ENCODE data around the gene FIG4.
A peak's percentile ranks its signal among the peaks of the same experiment; 100 is the strongest.
"Not testable (repeated sequence)": the region's sequence is repeated elsewhere in the genome, so short reads cannot be mapped to it uniquely, and the experiment has no call there.

The FIG4 gene

DNA sequence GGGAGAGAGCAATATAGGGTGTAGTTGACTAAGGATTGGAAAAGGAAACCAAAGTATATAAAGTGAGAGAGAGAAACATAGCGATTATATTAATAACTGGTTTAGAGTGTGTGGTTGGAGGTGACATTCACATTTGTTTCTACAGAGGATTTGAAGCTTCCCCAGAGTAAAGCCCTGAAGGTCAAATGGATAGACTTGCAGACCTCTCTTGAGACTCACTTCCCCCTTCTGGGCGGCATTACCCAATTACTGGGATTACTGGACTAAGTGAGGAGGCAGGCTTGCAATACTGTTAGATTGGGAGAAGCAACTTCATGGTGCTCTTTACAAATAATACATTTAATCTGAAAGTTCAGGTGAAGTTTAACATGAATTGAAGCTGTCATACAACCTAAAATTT lies 10.7 kb downstream of the FIG4 start:
- DNase-seq (ENCODE audit: insufficient read length, low spot score) (no peak), FAIRE-seq (no peak)

- DNase-seq (ENCODE audit: insufficient read length, low spot score) (no peak), FAIRE-seq (no peak)
Measured at GRCh38 chr6:109702791-109703190, 11.7 kb downstream of the FIG4 start.

DNA sequence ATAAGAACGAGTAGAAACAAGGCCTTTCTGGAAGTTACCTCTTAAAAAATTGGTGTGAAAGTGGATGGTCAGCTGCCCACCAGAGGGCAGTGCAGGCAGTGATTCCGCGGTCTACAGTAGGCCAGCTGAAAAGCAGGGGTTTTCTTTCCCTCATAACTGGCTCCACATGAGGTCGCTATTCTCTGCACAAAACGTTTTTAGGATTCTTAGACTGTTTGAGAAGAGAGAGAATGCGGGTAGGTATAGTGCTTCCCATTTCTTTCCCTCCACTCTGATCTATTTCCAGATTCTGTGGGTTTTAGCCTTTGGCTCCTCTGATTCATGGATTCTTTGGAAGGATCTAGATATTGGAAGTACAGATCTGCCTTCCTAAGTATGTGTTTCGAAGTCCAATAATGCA lies 14.2 kb downstream of the FIG4 start:
- DNase-seq (ENCODE audit: insufficient read length, low spot score) (peak; percentile 39), FAIRE-seq (peak; percentile 93)

GRCh38 chr6:109706513-109706912 lies 15.4 kb downstream of the FIG4 start:
- DNase-seq (ENCODE audit: insufficient read length, low spot score) = no peak
- no peak for FAIRE-seq

DNA sequence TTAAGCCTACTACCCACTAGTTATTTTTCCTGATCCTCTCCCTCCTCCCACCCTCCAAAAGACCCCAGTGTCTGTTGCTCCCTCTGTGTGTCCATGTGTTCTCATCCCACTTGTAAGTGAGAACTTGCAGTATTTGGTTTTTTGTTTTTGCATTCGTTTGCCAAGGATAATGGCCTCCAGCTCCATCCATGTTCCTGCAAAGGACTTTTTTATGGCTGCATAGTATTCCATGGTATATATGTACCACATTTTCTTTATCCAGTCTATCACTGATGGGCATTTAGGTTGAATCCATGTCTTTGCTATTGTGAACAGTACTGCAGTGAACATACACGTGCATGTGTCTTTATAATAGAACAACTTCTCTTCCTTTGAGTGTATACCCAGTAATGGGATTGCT lies 17.0 kb downstream of the FIG4 start:
- not testable (repeated sequence) for FAIRE-seq

GRCh38 chr6:109713097-109713496 lies 22.0 kb downstream of the FIG4 start:
- DNase-seq (ENCODE audit: insufficient read length, low spot score) (no peak), FAIRE-seq (no peak)

More for the DNA sequence above, 17.0 kb downstream of the FIG4 start:
- not testable (repeated sequence) for DNase-seq (ENCODE audit: insufficient read length, low spot score)

DNA sequence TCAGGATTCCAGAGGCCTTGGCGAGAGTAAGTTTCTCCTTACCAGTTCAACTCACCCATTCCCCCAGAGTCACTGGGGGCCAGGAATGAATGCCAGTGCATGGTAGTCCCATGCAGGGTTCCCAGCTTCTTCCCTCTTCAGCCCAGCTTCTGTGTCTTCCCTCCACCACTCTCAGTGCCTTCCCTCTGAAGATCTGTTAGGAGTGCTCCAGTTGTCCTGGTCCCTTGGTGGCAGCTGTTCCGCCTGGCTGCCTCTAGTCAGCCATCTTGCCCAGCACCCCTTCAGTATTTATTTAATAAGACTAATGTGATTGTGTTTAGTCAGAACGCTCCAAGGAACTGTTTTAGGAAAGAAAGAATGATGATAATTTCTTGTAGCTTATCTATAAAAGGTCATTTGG lies 23.1 kb downstream of the FIG4 start:
- DNase-seq (ENCODE audit: insufficient read length, low spot score) = no peak
- no peak for FAIRE-seq

GRCh38 chr6:109714611-109715010 lies 23.5 kb downstream of the FIG4 start:
- DNase-seq (ENCODE audit: insufficient read length, low spot score) = no peak
- FAIRE-seq = no peak

GRCh38 chr6:109715616-109716015 lies 24.5 kb downstream of the FIG4 start:
- FAIRE-seq = no peak
- DNase-seq (ENCODE audit: insufficient read length, low spot score) = no peak

GRCh38 chr6:109717971-109718370 lies 26.9 kb downstream of the FIG4 start:
- DNase-seq (ENCODE audit: insufficient read length, low spot score) = no peak
- FAIRE-seq = no peak

- FAIRE-seq = no peak
- no peak for DNase-seq (ENCODE audit: insufficient read length, low spot score)
Measured at GRCh38 chr6:109718991-109719390, 27.9 kb downstream of the FIG4 start.

- FAIRE-seq (no peak), DNase-seq (ENCODE audit: insufficient read length, low spot score) (no peak)
Measured at GRCh38 chr6:109720311-109720710, 29.2 kb downstream of the FIG4 start.

DNA sequence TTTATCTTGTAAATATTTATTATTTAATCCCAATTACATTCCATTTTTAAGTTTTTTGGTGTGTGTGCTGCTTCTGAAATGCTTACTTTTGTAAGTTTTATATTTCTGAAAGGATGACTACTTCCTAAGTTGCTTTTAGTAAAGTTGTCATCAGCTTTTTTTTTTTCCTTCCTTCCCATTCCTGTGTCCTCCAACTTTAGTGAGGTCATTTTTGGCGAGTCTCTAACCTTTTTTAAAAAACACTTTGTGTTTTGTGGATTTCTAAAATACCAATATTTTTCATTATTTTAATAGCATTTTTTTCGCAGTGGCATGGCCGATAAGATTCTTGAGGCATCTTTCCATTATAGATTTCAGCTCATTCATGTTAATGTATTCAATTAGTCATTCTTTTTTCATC lies 30.9 kb downstream of the FIG4 start:
- no peak for FAIRE-seq
- no peak for DNase-seq (ENCODE audit: insufficient read length, low spot score)

DNA sequence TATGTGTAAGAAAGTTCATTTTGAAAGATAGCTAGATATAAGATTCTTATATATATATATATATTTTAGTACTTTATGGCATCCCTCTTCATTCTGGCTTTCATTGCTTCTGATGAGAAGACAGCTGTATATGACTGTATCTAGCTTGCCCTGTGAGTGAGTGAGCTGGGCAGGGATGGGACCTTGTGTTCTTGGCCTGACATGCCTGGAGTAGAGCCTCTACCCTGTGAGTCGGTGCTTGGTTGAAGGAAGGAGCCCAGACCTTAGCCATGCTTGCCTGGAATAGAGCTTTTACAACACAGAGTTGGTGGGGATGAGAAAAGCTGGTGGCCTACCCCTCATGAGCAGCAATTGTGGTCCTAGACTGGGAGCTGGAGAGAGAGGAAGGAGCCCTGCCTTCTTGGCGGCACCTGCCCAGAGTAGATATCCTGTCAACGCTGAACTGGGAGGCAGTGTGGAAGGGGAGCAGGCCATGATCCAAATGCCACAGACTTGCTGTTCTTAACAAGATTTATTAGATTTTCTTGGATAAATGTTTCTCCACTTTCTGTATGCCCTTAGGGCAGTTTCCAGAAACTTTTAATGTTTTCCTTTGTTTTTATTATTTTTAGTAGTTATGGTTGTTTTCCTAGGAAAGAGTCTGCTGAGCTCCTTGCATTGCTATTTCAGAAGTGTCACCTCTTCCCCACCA lies 31.6 kb downstream of the FIG4 start:
- FAIRE-seq = no peak
- no peak for DNase-seq (ENCODE audit: insufficient read length, low spot score)

DNA sequence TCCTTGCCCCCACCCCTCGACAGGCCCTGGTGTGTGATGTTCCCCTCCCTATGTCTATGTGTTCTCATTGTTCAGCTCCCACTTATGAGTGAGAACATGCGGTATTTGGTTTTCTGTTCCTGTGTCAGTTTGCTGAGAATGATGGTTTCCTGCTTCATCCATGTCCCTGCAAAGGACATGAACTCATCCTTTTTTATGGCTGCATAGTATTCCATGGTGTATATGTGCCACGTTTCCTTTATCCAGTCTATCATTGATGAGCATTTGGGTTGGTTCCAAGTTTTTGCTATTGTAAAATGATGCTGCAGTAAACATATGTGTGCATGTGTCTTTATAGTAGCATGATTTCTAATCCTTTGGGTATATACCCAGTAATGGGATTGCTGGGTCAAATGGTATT lies 34.2 kb downstream of the FIG4 start:
- DNase-seq (ENCODE audit: insufficient read length, low spot score); FAIRE-seq: not testable (repeated sequence)

DNA sequence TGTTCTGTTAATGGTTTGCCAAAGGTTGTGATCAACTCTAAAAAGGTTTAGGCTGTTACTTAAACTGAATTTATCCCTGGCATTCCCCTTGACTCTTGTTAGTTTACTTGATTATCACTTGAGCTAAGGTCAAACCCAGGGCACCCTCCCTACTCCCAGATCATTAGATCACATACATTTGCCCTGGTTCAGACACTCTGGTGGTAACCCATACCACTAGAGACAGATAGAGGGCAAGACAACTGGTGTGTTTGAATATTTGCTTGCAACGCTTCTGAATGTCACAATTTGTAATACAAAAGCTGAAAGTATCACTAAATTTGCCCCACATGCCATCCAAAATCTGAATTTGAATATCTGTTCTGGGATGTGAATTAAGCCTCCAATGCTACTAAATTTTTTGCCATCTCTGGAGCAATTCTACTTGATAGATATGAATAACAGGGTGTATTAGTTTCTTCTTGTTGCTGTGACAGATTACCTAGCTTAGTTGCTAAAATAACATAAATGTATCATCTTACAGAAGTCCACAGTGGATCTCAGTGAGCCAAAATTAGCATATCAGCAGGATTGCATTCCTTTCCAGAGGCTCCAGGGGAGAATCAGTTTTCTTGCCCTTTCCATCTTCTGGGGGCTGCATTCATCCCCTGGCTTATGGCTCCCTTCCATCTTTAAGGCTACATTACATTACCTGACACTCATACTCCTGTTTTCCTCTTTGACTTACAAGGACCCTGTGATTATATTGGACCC lies 45.4 kb downstream of the FIG4 start:
- FAIRE-seq = no peak
- DNase-seq (ENCODE audit: insufficient read length, low spot score) = no peak

GRCh38 chr6:109738255-109738654 lies 47.2 kb downstream of the FIG4 start:
- FAIRE-seq = no peak
- DNase-seq (ENCODE audit: insufficient read length, low spot score) = no peak

DNA sequence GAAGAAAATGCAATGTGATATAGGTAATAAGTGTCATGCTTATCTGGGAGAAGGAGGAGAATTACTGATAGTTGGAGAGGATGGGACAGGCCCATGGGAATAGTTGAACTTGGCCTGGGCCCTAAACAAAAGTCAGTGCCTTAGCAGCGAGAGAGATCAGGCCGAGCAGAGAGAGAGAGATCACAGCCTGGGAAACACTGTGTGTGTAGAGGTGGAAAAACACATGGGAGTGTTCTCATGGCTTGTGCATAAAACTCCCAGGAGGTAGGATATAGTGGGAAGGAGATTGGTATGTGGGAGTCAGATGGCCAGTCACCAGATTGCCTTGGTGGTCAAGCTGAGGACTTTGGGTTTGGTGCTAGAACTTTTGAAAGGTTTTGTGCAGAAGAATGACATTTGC lies 47.6 kb downstream of the FIG4 start:
- no peak for DNase-seq (ENCODE audit: insufficient read length, low spot score)
- FAIRE-seq = no peak

- no peak for FAIRE-seq
- DNase-seq (ENCODE audit: insufficient read length, low spot score) = no peak
Measured at GRCh38 chr6:109739686-109740085, 48.6 kb downstream of the FIG4 start.

- no peak for DNase-seq (ENCODE audit: insufficient read length, low spot score)
- no peak for FAIRE-seq
Measured at GRCh38 chr6:109740787-109741186, 49.7 kb downstream of the FIG4 start.

GRCh38 chr6:109743739-109744138 lies 52.6 kb downstream of the FIG4 start:
- no peak for DNase-seq (ENCODE audit: insufficient read length, low spot score)
- no peak for FAIRE-seq

DNA sequence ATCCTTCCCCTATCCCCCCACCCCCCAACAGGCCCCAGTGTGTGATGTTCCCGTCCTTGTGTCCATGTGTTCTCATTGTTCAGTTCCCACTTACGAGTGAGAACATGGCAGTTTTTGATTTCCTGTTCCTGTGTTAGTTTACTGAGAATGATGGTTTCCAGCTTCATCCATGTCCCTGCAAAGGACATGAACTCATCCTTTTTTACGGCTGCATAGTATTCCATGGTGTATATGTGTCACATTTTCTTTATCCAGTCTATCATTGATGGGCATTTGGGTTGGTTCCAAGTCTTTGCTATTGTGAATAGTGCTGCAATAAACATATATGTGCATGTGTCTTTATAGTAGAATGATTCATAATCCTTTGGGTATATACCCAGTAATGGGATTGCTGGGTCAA lies 53.7 kb downstream of the FIG4 start:
- FAIRE-seq; DNase-seq (ENCODE audit: insufficient read length, low spot score): not testable (repeated sequence)

Measured in GM19239 (cell line).